OCI-M2 (cell line): ENCODE measurements around the gene HDDC3.
"Not testable (repeated sequence)": the region's sequence is repeated elsewhere in the genome, so short reads cannot be mapped to it uniquely, and the experiment has no call there.

Experiments used
- DNase-seq: peaks from one replicate; lab custom pipeline; 2025; ENCODE audit not compliant: unreplicated experiment; lab: John Stamatoyannopoulos, UW

The HDDC3 gene

DNA sequence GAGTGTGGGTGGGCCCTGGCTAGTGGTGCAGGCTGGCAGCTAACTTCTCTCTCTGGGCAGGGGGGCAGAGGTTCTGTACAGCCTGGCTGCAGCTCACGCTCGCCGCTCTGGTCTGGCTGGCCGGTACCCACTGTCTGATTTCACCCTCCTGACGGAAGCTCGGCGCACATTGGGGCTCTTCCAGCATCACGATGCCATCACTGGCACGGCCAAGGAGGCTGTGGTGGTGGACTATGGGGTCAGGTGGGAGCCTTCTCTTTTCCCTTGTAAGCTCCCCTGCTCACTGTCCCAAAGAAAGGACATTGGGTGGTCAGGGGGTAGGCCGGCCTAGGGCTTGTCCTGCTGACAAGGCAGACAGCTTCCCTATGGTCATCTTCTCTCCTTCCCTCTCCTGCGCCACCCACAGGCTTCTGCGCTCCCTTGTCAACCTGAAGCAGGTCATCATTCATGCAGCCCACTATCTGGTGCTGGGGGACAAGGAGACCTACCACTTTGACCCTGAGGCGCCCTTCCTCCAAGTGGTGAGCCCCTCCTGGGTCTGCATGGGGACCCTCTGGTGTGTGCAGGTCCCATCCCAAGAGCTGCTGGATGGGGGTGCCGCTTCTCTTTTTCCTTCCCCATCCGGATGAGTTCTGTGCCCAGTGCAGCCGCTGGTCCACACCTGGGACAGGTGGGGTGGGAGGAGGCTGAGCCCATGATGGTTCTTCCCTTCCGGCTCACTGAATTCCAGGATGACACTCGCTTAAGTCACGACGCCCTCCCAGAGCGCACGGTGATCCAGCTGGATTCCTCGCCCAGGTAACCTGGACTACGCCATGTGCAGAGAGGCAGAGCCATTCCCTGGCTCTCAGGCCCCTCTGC is 21.7 kb downstream of the HDDC3 start:
- DNase-seq: no peak

DNA sequence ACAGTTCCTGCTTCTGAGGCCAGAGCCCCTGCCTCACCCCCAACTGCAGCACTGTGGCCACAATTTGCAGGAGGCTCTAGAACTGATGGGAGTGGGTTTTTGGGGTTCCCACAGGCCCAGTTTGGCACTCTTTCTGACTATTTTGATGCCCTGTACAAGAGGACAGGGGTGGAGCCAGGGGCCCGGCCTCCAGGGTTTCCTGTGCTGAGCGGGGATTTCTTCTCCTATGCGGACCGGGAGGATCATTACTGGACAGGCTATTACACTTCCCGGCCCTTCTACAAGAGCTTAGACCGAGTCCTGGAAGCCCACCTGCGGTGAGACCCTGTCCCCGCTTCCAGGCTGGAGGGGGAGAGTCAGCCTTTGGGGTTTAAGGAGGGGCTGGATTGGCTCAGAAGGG is 22.4 kb downstream of the HDDC3 start:
- no peak for DNase-seq

DNA sequence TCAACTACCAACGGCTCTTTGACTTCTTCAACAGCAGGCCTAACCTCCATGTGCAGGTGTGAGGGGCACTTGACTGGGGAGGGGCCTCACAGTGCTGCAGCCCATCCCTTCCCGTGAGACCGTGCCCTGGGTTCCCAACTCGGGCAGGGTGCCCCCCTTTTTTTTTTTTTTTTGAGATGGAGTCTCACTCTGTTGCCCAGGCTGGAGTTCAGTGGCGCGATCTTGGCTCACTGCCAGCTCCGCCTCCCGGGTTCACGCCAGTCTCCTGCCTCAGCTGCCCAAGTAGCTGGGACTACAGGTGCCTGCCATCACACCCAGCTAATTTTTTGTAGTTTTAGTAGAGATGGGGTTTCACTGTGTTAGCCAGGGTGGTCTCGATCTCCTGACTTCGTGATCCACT is 22.9 kb downstream of the HDDC3 start:
- not testable (repeated sequence) for DNase-seq

DNA sequence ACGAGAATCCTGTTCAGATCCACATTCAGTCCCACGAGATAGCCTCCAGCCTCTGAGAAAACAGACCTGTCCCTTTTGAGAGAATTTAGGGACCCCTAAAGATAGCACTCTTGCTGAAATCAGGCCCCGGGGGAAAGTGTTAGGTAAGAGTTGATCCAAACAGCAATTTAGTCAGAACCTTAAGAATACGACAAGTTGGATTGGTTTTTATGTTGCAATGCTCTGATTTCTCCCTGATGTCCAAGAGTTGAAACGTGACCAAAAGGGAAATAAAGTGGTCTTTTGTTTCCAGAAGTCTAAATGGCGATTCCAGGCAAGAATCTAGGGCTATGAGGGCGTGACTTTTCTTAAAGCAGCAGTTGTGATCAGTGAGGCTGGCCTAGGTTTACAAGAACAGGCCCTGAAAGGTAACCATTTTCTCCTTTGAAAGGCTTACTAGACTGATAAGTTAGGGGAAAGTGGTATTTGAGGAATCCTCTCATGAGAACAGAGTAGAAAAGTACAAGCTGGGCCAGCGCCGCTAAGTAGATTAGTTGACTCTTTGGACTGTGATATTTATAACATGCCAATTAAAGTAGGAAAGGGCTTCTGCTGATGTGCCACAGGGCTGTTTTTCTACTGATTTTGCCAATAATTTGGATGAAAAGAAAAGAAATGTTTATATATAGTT is 24.4 kb downstream of the HDDC3 start:
- DNase-seq: no peak

DNA sequence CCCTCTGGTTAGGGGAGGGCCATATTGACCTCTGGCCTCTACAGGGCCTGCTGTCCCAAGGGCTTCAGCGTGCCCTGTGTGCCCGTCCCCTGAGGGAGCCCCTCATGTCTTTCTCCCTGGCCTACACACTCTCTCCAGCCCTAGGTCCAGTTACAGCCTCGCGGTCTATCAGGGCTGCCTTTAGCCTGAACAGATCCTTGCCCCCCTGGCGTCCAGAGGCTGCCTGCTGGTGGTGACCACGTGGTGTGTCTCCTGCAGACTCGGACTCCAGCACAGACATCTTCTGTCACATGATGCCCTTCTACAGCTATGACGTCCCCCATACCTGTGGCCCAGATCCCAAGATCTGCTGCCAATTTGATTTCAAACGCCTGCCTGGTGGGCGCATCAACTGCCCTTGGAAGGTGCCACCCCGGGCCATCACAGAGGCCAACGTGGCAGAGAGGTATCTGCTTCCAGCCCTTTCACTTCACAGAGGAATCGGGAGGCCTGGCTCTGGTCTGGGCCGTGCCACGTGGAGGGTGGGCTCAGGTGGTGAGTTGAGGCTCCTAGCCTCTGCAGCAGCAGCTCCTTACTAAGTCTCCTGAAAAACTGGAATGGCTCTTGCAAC is 25.2 kb downstream of the HDDC3 start:
- DNase-seq: no peak

DNA sequence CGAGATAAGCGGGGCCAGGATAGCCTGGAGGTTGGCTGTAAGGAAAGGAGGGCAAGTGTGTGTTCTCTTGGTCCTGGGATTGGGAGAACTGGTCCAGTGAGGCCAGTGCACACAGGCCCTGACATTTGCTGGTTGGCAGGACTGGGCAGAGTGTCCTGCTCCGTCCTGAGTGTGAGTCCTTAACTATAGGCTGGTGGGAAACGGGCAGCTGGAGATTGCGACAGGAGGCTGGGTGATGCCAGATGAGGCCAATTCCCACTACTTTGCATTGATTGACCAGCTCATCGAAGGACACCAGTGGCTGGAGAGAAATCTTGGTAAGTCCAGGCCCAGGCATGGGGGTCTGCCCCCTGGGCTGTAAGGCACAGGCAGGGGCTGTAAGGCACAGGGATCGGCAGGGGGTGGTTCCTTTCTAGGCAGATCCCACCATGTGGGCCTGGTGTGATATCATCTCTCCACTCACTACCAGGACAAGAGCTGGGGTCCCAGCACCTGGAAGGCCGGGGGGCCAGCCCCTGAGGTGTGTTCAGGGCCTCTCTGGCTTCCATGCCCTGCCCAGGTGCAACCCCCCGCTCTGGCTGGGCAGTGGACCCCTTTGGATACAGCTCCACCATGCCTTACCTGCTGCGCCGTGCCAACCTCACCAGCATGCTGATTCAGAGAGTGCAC is 26.0 kb downstream of the HDDC3 start:
- DNase-seq: no peak

DNA sequence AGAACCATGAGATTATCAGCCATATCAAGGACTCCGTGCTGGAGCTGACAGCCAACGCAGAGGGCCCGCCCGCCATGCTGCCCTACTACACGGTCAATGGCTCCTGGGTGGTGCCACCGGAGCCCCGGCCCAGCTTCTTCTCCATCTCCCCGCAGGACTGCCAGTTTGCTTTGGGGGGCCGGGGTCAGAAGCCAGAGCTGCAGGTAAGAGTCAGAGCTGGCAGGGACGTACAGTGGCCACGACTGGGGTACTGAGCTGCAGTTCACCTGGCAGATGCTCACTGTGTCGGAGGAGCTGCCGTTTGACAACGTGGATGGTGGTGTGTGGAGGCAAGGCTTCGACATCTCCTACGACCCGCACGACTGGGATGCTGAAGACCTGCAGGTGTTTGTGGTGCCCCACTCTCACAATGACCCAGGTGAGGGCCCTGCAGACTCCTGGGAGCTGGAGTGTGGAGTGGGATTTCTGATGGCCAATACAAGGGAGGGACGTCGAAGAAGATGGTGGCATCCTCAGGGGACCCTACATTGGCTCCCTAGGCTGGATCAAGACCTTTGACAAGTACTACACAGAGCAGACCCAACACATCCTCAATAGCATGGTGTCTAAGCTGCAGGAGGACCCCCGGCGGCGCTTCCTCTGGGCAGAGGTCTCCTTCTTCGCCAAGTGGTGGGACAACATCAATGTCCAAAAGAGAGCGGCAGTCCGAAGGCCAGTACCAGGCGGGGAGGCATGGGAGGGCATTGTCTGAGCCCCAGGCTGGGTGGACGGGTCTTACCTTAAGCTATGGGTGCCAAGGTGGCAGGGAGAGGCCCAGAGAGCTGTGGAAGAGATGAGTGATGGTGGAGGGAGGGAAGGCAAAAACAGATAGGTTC is 26.8 kb downstream of the HDDC3 start:
- DNase-seq: no peak

DNA sequence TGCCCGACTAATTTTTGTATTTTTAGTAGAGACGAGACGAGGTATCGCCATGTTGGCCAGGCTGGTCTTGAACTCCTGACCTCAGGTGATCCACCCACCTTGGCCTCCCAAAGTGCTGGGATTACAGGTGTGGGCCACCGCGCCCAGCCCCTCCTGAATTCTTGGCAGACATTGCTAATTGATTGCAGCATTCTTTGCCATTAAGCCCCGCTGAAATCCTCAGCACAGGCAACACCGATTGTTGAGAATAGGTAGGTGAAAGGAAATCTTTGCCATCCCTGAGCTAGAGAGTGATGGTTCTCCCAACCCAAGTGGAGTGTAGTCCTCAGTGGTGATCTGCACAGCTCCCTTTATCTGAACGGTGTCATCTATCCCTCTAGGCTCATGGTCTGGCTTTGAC is 27.6 kb downstream of the HDDC3 start:
- DNase-seq: no peak

DNA sequence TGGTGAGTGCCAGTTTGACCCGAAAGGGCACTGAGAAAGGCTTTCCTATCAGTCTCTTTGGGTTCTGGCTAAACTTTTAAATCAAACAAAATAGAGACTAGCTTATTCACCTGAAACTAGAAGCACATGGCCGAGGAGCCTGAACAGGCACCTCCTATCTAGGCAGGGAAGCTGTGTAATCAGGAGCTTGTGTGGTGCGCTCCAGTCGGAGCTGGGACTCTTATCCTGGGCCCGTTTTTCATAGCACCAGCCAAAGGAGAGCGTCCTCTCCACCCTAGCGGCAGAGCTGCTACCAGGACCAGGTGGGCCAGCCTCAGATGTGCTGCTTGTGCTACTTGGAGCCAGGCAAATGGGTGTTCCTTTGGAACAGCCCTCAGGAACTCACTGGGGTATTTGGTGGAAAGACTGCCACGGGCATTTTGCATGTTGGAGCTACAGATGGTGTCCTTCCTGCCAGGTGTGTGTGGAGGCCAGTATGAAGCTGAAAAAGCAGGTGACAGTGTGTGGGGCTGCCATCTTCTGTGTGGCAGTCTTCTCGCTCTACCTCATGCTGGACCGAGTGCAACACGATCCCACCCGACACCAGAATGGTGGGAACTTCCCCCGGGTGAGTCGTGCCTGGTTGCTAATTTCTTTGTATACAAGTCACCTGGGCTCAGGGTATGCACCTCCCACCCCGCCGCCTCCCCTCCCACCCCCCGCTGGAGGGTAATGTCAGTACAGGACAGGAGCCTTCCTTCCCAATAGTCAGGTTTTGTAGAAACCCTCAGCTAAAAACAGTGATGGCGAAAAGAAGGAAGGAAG is 28.4 kb downstream of the HDDC3 start:
- DNase-seq: no peak

DNA sequence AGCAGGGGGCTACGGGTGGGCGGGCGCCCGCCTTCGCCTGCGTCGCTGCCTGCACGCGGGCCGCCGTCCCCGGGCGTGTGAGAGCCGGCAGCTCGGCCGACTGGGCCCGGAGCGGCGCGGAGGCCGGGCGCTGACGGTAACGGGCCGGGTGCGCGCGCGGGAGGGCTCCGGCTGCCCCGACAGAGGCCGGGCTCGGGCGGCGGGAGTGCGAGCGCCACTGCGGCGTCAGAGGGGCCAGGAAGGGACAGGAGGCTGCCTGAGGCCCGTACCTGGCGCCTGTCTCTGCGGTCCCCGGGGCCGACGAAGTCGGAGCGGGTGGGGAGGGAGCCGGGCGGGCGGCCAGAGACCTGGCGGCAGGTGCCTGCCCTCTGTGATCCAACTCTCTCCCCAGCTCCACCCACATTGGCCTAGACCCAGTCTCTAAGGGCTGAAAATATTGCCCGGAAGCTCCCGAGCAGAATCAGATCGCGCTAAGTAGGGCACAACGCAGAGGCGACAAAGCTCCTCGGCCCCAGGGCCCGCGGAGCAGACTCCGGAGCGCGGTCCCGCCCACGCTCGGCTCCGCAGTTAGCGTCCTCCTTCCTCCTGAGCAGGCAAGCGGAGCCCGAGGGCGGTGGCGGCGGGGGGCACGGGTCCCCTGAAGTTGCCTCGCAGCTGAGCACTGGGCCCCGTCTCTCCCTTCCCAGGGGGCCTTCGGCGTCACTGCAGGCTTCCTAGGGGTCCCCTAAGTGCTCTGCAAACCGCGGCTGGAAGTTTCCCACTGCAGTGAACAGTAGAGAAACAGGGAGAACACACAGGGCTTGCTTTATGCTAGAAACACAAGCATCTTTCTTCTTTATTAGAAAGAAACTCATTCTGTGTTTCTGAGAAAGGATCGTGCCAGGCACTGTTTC is 29.3 kb downstream of the HDDC3 start, which contains the start of gene MAN2A2:
MAN2A2 (plus strand) TSS at position 463 of the 893 bp plus-strand sequence. CDS start 906 bp downstream, outside the sequence.
- no peak for DNase-seq

DNA sequence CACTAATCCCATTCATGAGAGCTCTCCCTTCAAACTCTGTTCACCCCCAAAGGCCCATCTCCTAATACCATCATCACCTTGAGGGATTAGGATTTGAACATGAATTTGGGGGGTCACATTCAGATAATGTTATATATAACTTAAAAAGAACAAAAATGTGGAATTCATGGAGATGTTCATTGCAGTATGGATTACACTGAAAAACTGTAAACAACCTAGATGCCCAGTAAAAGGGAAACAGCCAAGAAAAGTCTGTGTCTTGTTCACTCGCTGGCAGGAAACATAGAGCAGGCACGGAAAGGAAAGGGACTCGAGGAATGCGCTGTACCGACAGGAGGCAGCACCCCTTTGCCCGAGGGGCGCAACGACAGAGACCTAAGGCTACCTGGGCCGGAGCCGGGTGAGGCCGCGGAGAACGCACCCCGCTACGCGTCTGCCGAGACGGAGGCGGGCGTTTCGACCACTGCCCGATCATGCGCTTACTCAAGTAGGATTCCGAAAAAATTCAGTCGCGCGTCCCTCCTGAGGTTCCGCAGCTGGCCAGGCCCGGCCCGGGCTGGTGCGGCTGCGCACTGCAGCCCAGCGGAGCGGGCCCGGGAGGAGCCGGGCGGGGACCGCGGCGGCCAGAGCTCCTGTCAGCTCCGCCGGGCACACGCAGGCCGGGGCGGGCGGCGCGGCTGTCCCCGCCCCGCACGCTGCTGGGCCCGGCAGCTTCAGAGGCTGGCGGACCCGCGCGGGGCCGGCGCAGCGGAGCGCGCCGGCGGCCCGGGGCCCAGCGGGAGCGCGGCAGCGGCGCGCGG is 30.1 kb downstream of the HDDC3 start:
- DNase-seq: no peak

DNA sequence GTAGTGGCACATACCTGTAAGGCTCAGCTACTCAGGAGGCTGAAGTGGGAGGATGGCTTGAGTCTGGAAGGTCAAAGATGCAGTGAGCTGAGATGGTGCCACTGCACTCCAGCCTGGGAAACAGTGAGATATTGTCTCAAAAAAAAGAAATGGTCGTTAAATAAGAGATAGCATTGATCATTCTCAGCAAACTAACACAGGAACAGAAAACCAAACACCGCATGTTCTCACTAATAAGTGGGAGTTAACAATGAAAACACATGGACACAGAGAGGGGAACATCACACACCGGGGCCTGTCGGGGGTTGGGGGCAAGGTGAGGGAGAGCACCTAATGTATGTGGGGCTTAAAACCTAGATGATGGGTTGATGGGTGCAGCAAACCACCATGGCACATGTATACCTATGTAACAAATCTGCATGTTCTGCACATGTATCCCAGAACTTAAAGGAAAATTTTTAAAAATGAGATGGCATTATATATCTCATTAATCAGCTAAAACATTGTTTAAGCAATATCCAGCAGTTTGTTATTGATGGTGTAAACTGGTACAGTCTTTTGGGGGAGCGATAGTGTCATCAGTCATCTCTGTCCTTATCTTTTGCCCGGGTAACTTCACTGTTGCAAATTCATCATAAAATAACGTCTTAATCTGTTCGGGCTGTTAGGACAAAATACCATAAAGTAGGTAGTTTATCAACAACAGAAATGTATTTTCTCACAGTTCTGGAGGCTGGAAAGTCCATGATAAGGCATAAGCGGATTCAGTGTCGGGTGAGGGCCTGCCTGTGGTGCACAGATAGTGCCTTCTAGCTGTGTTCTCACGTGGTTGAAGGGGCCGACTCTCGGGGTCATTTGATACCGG is 30.9 kb downstream of the HDDC3 start:
- peak; percentile 82 for DNase-seq

DNA sequence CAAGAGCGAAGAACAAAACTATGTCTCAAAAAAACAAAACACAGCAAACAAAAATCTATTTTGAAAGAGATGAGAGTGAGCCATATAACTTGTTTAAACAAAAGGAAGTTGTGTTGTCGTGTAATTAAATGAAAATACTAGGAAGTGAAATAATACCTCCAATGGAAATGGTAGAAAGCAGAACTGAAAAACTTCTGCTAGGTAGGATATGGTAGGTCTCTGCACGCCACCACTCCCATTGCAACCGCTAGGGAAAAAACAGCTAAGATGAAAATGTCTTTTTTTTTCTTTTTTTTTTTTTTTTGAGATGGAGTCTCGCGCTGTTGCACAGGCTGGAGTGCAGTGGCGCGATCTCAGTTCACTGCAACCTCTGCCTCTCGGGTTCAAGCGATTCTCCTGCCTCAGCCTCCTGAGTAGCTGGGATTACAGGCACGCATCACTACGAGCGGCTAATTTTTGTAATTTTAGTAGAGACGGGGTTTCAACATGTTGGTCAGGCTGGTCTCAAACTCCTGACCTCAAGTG is 35.2 kb downstream of the HDDC3 start:
- DNase-seq: not testable (repeated sequence)

DNA sequence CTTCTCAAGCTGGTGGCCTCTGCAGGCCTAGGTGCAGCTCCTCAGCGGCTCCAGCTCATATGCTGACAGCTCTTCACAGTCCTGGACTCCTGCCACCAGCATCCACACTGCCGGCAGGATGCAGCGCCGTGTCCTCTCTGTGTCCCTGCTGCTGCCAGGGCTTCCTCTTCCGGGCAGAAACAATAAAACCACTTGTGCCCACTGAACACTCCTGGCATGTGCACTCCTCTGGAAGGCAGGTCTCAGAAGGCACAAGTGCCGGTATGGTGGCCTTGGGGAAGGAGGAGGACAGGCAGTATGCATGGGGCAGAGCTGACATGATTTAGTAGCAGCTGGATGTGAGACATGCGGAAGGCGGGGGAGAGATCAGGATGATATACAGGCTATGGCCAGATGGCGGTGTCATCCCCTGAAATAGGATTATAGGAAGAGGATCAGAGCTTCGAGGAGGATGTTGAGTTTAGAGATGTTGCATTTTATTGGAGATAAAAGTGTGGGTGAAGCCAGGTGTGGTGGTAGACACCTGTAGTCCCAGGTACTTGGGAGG is 36.7 kb downstream of the HDDC3 start:
- no peak for DNase-seq

DNA sequence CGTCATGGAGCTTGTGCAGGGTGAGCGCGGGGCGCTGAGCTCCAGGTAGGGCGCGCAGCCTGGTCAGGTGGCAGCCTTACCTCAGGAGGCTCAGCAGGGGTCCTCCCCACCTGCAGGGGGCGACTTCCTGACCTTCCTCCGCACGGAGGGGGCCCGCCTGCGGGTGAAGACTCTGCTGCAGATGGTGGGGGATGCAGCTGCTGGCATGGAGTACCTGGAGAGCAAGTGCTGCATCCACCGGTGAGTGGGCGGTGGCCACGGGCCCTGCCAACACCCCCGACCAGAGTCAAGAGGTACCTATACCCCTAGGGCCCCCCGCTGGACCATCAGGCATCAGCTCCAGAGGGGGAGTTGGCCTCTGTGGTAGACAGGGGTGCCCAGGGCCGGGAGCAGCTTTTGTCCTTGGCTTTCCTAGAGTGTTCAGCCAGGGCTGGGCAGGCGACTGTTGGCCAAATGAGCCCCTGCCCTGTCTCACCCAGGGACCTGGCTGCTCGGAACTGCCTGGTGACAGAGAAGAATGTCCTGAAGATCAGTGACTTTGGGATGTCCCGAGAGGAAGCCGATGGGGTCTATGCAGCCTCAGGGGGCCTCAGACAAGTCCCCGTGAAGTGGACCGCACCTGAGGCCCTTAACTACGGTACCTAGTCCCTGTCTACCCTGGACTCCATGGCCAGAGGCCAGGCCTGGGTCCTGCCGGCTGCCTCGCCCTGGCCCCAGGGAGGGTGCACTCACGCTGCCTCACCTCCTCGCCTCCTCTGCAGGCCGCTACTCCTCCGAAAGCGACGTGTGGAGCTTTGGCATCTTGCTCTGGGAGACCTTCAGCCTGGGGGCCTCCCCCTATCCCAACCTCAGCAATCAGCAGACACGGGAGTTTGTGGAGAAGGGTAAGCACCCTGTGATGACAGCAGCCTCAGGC is 38.9 kb downstream of the HDDC3 start:
- no peak for DNase-seq
